Daoy (cell line): ENCODE measurements around the gene IL17RC. TPM values are rescaled to one million over a fixed set of nuclear protein-coding genes. Genes with fewer than 3 reads are reported as not detected.
"Not testable (repeated sequence)": the region's sequence is repeated elsewhere in the genome, so short reads cannot be mapped to it uniquely, and the experiment has no call there.

Experiments used
- DNase-seq: peaks from one replicate; pipeline ENCODE4 v3.0.0-alpha.2; 2015; ENCODE audit warnings: low read depth
- total RNA-seq: library from RNA; depleted of rRNA; stranded (reverse); fragments of >200 nt; shearing (Covaris generic); gene quantifications from 2 replicates; pipeline ENCODE4 v1.2.3, GENCODE V29; 2014

Gene IL17RC
- total RNA-seq, 1 experiment from 2014 or later = 6.7 TPM

DNA sequence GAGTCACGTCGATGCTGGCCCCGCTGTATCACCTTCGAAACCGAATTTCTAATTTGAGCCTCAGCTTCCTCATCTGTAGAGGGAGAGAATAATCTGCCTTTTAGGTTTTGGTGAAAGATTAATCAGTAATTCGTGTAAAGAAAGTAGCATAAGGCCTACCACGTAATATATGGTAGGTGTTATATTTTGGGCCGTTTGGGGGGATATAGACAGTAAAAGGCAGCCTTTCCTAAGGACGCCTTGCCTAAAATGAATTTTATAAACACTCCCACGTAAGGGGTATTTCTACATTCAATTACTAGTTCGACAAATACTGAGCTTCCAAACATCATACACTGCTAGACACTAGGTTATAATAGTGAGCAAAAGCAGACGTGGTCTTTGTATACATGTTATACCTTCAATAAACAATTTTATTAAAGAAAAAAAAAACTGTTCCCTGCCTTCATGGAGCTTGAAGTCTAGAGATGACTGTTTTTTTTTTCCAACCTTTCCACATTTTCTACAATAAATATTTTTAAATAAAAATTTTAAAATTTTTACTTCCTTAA lies 25.8 kb upstream of the IL17RC start:
- DNase-seq = no peak

GRCh38 chr3:9893739-9894138 lies 23.2 kb upstream of the IL17RC start:
- no peak for DNase-seq

DNA sequence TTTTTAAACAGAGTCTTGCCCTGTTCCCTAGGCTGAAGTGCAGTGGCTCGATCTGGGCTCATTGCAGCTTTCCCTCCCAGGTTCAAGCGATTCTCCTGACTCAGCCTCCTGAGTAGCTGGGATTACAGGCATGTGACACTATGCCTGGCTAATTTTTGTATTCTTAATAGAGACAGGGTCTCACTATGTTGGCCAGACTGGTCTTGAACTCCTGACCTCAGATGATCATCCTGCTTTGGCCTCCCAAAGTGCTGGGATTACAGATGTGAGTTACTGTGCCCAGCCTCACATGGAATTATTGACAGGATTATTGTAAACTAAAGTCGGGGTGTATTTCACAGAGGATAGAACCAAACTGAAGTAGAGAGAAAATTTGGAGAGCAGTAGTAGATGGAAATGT lies 21.2 kb upstream of the IL17RC start:
- not testable (repeated sequence) for DNase-seq

DNA sequence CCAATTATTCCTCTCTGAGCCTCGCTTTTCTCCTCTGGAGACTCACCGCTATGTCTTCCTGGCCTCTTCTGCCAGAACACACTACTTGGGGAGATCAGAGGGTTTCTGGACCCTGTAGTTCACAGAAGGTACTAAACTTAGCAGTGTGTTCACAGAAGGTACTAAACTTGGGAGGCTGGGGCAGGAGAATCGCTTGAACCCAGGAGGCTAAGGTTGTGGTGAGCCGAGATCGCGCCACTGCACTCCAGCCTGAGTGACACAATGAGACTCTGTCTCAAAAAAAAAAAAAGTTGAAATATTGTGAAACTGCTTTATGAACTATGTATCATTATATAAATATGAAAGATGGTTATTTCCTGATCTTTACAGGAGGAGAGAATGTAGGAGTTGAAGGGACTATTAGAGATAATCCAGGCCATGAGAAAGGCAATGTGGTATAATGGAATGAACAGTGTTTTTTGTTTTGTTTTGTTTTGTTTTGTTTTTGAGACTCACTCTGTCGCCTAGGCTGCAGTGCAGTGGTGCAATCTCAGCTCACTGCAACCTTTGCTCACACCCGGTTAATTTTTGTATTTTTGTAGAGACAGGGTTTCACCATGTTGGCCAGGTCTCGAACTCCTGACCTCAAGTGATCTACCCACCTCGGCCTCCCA lies 20.0 kb upstream of the IL17RC start:
- not testable (repeated sequence) for DNase-seq

DNA sequence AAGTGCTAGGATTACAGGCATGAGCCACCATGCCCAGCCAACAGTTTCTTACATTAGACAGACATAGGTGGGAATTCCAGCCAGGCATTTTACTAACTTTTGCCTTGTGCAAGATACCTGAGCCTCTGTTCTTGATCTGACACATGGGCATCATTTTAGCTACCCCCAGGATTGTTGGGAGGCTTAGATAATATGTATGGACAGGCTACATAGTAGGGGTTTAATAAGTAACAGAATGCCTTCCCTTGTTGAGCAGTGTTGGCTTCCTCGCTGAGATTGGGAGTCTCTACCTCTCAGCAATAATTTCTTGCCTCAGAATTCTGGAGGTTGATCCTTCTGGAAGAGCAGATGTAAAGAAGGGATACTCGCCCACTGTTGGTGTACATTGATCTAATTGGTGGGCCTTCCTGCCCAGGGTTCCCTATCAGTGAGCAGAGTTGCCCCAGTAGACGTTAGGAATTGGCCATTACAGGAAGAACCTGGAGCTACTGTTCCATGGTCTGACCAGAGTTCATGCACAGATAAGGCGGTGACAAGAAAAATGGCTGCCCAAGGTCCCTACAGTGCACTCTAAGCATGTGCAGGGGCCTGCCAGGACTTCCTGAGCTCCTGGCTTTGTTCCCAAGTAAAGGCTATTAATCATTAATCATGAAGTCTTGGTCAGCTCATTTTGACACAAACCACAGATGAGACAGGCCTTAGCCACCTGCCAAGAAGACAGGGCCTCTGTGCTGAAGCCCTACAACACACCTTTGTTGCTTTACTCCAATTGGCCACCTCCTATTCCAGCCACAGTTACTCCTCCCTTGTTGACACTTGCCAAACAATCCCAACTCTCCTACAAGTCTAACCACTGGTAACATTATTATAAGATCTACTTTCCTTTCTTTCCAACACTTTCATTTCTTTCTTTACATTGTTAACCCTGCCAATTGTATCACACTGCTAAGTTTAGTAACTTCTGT lies 19.2 kb upstream of the IL17RC start:
- peak; percentile 25 for DNase-seq

- DNase-seq = no peak
Measured at GRCh38 chr3:9898467-9899241, 18.2 kb upstream of the IL17RC start.

GRCh38 chr3:9899289-9899791 lies 17.6 kb upstream of the IL17RC start:
- DNase-seq = no peak

- not testable (repeated sequence) for DNase-seq
Measured at GRCh38 chr3:9900965-9901415, 15.9 kb upstream of the IL17RC start.

- peak; percentile 42 for DNase-seq
Measured at GRCh38 chr3:9901967-9902366, 14.9 kb upstream of the IL17RC start.

GRCh38 chr3:9902372-9903237 lies 14.3 kb upstream of the IL17RC start, which contains the start of gene IL17RE:
TSS of gene IL17RE (plus strand) at chr3:9902848. CDS start at chr3:9902933, 85 bp downstream.
- no peak for DNase-seq

DNA sequence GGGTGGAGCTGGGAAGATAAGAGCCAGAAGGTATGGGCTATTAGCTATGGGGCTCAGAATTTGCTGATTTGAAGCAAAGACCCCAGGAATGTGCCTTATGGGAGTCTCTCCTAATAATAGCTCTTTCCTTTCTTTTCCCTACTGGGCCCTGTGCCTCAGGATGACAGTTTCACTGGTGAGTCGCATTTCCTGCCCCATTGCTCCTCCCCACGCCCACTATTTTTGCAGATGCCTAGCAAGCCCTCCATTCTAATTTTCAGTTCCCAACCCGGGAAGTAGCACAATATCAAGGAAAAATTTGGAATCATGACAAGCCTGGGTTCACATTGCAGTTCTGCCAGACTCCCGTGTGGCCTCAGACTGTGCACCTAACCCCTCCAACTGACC lies 13.7 kb upstream of the IL17RC start:
- DNase-seq = peak; percentile 22

GRCh38 chr3:9903904-9904303 lies 13.0 kb upstream of the IL17RC start:
- no peak for DNase-seq

- DNase-seq = no peak
Measured at GRCh38 chr3:9906480-9906879, 10.4 kb upstream of the IL17RC start.

DNA sequence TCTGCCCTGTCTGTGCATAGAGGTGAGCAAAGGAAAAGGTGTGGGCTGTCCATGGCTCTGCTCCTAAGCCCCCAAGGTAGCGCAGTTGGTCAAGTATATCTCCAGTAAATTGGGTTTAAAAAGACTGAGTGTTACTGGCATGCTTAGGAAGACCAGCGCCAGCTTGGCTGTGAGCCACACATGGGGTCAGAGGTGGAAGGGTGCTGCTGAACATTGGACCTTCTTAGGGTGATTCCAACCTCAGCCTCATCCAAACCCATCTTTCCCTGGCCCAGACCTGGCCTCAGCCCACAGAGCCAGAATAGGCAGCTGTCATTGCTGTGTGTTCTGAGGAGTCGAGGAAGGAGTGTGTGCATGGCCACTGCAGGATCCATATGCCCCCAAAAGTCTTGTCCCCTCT lies 8.6 kb upstream of the IL17RC start:
- DNase-seq = no peak

GRCh38 chr3:9909221-9910013 lies 7.5 kb upstream of the IL17RC start:
- no peak for DNase-seq

GRCh38 chr3:9911863-9912262 lies 5.0 kb upstream of the IL17RC start:
- DNase-seq = peak; percentile 55

GRCh38 chr3:9912294-9912935 lies 4.5 kb upstream of the IL17RC start:
- peak; percentile 56 for DNase-seq

- no peak for DNase-seq
Measured at GRCh38 chr3:9913601-9914000, 3.3 kb upstream of the IL17RC start.

DNA sequence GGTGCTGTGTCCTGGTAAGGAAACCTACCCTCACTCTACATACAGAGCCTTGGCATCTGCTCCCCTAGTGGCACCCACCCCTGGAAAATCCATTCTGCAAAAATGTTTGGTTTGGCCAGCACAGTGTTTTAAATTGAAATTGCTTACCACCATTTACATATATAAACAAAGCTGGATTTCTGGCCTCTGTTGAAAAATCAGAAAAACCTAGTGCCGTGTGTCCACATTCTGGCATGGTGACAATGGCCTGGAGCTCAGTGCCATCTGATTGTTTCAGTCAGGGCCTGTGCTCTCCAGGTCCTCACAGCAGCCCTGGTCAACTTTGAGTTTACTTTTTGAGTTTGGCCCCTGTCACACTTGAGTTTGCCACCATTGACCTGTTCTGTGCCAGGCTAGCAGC lies 2.9 kb upstream of the IL17RC start:
- no peak for DNase-seq
